ENCODE results near the gene FOLR3.
"Not testable (repeated sequence)": the region's sequence is repeated elsewhere in the genome, so short reads cannot be mapped to it uniquely, and the experiment has no call there.

FOLR3 gene

DNA sequence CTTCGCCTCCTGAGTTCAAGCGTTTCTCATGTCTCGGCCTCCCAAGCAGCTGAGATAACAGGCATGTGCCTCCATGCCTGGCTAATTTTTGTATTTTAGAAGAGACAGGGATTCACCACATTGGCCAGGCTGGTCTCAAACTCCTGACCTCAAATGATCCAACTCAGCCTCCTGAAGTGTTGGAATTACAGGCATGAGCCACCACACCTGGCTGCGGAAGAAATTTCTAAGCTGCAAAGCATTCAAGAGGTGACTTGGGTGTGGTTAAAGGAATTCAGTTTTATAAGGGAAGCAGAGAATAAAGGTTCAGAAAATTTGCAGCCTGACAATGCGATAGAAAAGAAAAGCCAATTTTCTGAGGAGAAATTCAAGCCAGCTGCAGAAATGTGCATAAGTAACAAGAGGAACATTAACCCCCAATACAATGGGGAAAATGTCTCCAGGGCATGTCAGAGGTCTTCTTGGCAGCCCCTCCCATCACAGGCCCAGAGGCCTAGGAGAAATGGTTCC lies 33.6 kb downstream of the FOLR3 start:
- DNase-seq: not testable (repeated sequence)

GRCh38 chr11:72169754-72170153 lies 34.2 kb downstream of the FOLR3 start:
- not testable (repeated sequence) for DNase-seq

GRCh38 chr11:72172043-72172442 lies 36.5 kb downstream of the FOLR3 start:
- not testable (repeated sequence) for DNase-seq

DNA sequence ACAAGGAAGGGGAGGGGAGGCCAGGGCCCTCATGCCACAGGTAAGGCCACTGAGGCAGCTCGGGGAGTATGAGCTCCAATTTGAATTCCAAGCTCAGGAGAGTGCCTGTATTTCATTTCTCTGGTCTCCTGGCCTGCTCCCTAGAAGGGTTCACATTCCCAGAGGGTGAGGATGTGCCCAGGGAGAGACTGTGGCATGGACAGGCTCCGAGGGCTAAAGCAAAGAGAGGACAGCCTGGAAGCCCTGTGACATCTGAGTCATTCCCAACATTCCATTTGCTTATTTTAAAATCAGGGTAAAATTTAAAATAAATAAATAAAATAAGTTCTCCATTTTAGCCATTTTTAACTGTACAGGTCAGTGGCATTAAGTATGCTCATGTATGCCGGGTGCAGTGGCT lies 37.8 kb downstream of the FOLR3 start:
- no peak for DNase-seq

- no peak for DNase-seq
These were observed 39.0 kb downstream of the FOLR3 start for GRCh38 chr11:72174302-72175070.

- no peak for DNase-seq
These were observed 42.1 kb downstream of the FOLR3 start for GRCh38 chr11:72177656-72178055.

DNA sequence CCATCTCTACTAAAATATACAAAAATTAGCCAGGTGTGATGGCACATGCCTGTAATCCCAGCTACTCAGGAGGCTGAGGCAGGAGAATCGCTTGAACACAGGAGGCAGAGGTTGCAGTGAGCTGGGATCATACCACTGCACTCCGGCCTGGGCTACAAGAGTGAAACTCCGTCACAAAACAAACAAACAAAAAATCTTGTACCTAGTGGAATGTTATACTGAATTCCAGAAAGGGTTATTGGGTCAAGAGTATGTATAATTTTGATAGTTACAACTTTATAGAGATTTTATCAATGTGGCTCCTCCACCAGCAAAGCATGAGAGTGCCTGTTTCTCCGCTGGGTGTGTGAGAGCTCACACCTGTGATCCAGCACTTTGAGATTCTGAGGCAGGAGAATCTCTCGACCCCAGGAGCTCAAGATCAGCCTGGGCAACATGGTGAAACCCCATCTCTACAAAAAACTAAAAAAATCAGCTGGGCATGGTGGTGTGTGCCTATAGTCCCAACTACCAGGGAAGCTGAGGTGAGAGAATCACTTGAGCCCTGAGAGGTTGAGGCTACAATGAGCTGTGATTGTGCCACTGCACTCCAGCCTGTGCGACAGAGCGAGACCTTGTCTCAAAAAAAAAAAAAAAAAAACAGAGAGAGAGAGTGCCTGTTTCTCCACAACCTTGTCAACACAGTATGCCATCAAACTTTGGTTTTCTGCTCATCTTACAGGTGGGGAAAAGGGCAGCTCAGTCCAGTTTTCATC lies 43.7 kb downstream of the FOLR3 start:
- no peak for DNase-seq

- no peak for DNase-seq
These were observed 44.4 kb downstream of the FOLR3 start for GRCh38 chr11:72179804-72180396.

- DNase-seq: not testable (repeated sequence)
These were observed 45.5 kb downstream of the FOLR3 start for GRCh38 chr11:72180892-72181552.

DNA sequence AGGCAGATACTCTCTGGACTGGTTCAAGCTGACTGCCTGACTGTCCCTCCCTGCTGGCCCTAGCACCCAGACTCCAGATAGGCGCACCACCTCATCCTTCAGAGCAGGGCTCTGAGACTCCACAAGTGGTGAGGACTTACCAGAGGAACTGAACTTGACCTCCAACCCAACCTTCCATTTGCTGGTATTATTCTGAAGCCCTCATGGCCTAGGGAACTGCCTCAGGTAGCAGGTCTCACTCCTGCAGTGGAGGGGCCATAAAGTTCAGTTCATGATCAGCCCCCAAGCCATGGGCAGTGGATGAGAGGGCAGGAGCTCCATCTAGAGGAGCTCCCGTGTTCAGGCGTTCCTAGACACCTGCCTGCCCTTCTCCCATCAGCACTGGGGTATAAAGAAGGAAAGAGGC lies 46.0 kb downstream of the FOLR3 start:
- DNase-seq: not testable (repeated sequence)

DNA sequence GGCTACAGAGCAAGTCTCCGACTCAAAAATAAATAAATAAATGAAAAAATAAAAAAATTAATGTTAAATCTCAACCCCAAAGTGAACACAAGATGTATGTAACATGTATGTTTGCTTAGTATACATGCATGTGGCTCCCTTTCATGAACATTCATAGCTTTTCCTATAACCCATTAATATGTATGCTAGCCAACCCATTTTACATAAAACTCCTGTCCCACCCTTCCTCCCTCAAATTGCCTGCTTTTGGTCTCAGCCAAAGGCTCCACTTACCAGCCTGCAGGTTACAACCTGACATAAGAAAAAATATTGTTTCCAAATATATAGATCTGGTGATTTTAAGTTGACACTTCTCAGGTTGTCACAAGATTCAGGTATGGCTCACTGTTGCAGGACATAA lies 52.7 kb downstream of the FOLR3 start:
- no peak for DNase-seq

Measured in NCI-H1417 (cell line).